HEK293 (cell line): ENCODE measurements around the gene ABCG4.

Experiments used
- CTCF ChIP-seq: fragments of 450-650 bp; formaldehyde crosslinking; IDR thresholded peaks from 2 replicates; pipeline ENCODE4 v1.5.1; 2016; ENCODE audit warnings: missing biosample characterization, missing genetic modification characterization
- PRDM2 ChIP-seq: fragments of 450-650 bp; formaldehyde crosslinking; IDR thresholded peaks from 2 replicates; pipeline ENCODE4 v1.5.1; 2016; ENCODE audit warnings: missing biosample characterization, missing genetic modification characterization, borderline replicate concordance
- ZBTB44 ChIP-seq: fragments of 450-650 bp; IDR thresholded peaks from 2 replicates; pipeline ENCODE4 v1.5.1; 2018; ENCODE audit warnings: missing biosample characterization, mild to moderate bottlenecking, missing genetic modification characterization
- ZNF10 ChIP-seq: fragments of 450-650 bp; formaldehyde crosslinking; IDR thresholded peaks from 2 replicates; pipeline ENCODE4 v1.5.1; 2017; ENCODE audit warnings: missing biosample characterization, missing genetic modification characterization
- ZNF394 ChIP-seq: fragments of 450-650 bp; formaldehyde crosslinking; IDR thresholded peaks from 2 replicates; pipeline ENCODE4 v1.5.1; 2016; ENCODE audit warnings: missing biosample characterization, missing genetic modification characterization, mild to moderate bottlenecking, moderate library complexity, borderline replicate concordance
- TF ChIP-seq, protein P1 (sequence below): fragments of 450-650 bp; formaldehyde crosslinking; IDR thresholded peaks from 2 replicates; pipeline ENCODE4 v1.5.1; 2017; ENCODE audit warnings: missing biosample characterization, missing genetic modification characterization

DNA sequence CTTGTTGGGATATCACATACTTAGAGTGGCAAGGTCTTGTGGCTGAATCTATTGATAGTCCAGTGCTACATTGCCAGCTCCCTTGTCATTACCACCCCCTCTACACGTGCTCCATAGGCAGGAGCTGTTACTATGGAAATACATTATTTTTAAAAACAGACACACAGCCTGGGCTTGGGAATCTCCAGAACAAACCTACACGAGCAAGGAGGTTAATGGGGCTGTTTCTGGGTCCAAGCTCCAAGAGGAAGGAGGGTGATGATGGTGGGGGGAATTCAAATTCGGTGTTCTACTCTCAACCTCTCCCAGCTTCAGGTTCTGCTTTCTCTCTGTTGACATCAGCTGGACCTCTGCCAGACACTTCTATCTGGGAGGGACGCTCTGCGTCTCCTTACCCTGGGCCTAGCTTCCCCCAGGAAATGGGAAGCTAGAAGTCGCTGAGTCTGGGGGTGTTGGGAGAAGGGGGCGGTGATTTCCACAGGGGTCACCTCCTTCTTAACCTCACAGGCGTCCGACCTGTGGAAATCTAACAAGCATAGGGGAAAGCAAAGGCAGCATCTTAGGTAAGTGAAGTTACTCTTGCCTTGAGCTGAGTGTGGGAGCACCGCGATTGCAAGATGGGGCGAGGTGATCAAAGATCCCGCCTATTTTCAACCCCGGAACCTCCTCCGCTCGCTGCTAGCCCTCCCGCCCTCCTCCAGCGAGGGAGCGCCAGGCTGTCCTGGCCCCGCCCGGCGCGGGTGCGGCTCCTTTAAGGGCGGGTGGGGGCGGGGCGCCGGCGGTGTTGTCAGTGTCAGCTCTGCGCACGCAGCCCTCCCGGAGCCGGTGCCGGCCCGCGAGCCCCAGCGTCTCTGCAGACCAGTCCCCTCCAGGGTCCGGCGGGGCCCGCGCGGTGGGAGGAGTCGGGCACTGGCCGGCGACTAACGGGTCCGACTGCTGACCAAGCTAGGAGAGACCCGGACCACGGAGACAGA, 42.0 kb upstream of the ABCG4 start, which contains the start of gene C2CD2L:
- TF ChIP-seq PRDM2 (tag by site-specific recombination) (no peak), CTCF (tag by site-specific recombination) (no peak), ZNF394 (tag by site-specific recombination) (peak; percentile 48; the same call in 1 of the 2 replicates), ZBTB44 (tag by site-specific recombination) (no peak), ZNF10 (tag by site-specific recombination) (no peak)
- TF ChIP-seq, protein P1, sequence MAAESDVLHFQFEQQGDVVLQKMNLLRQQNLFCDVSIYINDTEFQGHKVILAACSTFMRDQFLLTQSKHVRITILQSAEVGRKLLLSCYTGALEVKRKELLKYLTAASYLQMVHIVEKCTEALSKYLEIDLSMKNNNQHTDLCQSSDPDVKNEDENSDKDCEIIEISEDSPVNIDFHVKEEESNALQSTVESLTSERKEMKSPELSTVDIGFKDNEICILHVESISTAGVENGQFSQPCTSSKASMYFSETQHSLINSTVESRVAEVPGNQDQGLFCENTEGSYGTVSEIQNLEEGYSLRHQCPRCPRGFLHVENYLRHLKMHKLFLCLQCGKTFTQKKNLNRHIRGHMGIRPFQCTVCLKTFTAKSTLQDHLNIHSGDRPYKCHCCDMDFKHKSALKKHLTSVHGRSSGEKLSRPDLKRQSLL = no peak
